ENCODE measurements around the gene OR6P1. TPM values are rescaled to one million over a fixed set of nuclear protein-coding genes. Genes with fewer than 3 reads are reported as not detected.

The OR6P1 gene
- total RNA-seq, 2 donors from 2014 or later: not detected

GRCh38 chr1:158516966-158517365, 53.4 kb downstream of the OR6P1 start:
- no peaks in the 10 kb centered on the region for H3K36me3 ChIP-seq
- no peak overlapping the region for H3K4me3 ChIP-seq
- no peaks in the 10 kb centered on the region for H3K27me3 ChIP-seq
- no peaks in the 10 kb centered on the region for H3K4me1 ChIP-seq
- DNase-seq (ENCODE audit: low spot score): no peak
- TF ChIP-seq CTCF (IDR thresholded peaks at IDR 0.05): no peak
- no peak overlapping the region for H3K27ac ChIP-seq
- no peaks in the 10 kb centered on the region for H3K9me3 ChIP-seq

Other genes starting within 250 kb of the OR6P1 start
- not detected for gene CD1B, start 239.0 kb downstream of the OR6P1 start, total RNA-seq
- gene CD1E, start 216.7 kb downstream of the OR6P1 start, total RNA-seq: under 1 TPM in 1 of 2 donors, not detected in 1; 0.39 TPM
- not detected for gene OR10T2, start 171.1 kb downstream of the OR6P1 start, total RNA-seq
- not detected for gene OR10K2, start 144.3 kb downstream of the OR6P1 start, total RNA-seq
- gene OR10K1, start 108.7 kb downstream of the OR6P1 start, total RNA-seq: not detected
- not detected for gene OR10R2, start 98.4 kb downstream of the OR6P1 start, total RNA-seq
- gene OR6Y1, start 16.2 kb downstream of the OR6P1 start, total RNA-seq: not detected
- gene OR10X1, start 9.3 kb upstream of the OR6P1 start, total RNA-seq: not detected
- not detected for gene OR10Z1, start 34.7 kb upstream of the OR6P1 start, total RNA-seq
- gene SPTA1, start 116.1 kb upstream of the OR6P1 start, total RNA-seq: under 1 TPM in 1 of 2 donors, not detected in 1; 0.16 TPM
- gene OR6K2, start 130.1 kb upstream of the OR6P1 start, total RNA-seq: not detected
- gene OR6K3, start 150.1 kb upstream of the OR6P1 start, total RNA-seq: not detected
- gene OR6K6, start 184.1 kb upstream of the OR6P1 start, total RNA-seq: not detected
- gene OR6N1, start 201.6 kb upstream of the OR6P1 start, total RNA-seq: not detected
- gene OR6N2, start 210.6 kb upstream of the OR6P1 start, total RNA-seq: not detected

Measured in right atrium auricular region (tissue), 2 donors.